HG03565 (cell line): ENCODE data around the gene MRTFB.

Experiments
- ATAC-seq: cut with Tn5 transposase; IDR thresholded peaks from one replicate; pipeline ENCODE4 v1.9.1; 2021; ENCODE audit warnings: mild to moderate bottlenecking, moderate library complexity; ENCODE audit not compliant: unreplicated experiment

MRTFB gene

DNA sequence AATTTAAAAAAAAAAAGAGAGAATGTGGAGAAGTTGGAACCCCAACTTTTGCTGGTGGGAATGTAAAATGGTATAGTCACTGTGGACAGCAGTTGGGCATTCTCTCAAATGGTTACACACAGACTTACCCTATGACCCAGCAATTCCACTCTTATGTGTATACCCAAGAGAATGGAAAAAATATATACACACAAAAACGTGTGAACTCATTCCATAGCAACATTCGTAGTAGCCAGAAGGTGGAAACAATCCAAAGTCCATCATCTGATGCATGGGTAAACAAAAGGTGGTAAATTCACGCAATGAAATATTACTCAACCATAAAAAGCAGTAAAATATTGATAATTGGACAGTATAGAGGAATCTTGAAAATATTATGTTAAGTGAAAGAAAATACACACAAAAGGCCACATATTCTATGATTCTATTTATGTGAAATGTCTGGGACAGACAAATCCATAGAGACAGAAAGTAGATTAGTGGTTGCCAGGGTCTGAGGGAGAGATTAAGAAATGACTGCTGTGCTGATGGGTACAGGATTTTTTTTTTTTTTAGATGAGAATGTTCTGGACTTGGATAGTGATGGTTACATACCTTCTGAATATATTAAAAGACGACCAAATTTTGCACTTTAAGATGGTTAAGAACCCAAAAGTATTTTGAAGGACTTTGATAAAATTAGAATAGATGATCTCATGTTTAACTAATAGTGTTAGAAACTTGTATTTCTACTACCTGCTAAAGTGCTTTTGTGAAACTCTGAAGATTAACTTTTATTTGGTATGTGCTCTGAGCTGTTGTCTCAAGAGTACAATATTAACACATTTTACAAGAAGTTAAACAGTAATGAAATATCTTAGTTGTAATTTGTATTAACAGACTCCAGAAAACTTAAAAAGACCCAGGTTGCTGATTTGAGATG lies 60.9 kb downstream of the MRTFB start:
- no peak for ATAC-seq

GRCh38 chr16:14132696-14133048 lies 61.6 kb downstream of the MRTFB start:
- ATAC-seq: no peak

GRCh38 chr16:14133907-14134306 lies 62.8 kb downstream of the MRTFB start:
- ATAC-seq: no peak

DNA sequence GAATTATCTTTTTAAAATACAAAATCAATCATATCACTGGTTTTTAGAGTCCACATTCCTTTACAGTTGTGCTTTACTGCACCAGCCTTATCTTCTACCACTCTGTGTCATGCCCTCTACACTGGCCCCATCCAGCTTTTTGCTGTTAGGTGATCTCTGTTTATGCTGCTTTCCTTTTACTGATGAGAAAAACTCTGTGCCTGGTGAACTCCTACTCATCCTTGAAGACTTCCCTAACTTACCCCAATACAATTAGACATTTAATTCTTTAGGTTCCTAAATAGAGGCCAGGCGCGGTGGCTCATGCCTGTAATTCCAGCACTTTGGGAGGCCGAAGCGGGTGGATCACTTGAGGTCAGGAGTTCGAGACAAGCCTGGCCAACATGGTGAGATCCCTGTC lies 64.6 kb downstream of the MRTFB start:
- no peak for ATAC-seq

- no peak for ATAC-seq
Measured at GRCh38 chr16:14139872-14140271, 68.8 kb downstream of the MRTFB start.

DNA sequence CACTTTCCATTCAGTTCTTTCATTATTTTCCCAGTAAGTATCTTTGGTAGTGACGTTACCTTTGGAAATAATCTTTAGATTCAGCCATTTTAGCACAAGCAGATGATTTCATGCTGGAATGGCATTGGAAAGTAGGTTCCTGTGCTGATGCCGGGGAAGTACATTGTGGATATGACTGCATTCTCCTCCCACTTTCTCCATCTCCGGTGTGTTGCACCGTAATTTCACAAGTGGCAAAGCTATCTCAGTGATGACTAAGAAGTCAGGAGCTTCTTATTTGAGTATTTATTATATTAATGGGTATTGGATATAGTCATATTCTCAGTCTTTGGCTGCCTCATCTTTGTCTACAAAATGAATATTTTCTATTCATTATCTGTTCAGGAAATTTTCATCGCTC lies 69.8 kb downstream of the MRTFB start:
- ATAC-seq: no peak

DNA sequence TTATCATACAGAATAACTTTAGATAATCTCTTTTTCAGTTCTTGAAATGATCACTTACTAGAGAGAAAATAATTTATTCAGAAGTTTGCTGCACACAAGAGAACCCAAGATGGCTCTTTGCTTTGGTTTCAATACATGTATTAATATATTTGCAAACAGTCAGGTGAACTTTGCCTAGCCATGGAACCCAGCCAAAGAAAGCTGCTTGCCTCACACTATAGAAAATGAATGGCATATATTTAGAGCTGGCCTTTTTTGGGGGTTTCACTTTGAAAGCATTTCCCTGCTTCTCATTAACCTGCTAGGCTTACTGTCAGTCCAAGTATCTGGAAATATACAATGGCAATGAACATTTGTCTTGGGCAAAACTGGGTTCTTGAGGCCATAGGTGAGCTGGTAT lies 75.3 kb downstream of the MRTFB start:
- ATAC-seq: no peak

DNA sequence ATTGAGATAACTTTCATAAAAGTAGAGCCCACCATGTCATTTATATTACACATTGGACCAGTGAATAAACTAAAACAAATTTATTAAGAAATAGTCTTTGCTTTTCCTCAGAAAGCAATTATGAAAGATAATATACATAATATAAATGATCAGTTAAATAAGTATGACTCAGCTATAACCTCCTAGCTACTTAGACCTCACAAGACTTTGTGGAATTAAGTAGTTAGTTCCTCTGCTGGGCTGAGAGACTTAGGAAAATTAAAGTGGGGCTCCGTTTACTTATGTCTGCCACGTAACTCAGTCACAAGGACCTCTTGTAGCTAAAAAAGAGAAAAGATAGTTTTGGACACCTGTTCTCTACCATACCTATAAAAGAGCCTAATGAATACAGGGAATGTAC lies 76.9 kb downstream of the MRTFB start:
- ATAC-seq: no peak

GRCh38 chr16:14148569-14148968 lies 77.5 kb downstream of the MRTFB start:
- ATAC-seq: no peak

- no peak for ATAC-seq
Measured at GRCh38 chr16:14150796-14151195, 79.7 kb downstream of the MRTFB start.

DNA sequence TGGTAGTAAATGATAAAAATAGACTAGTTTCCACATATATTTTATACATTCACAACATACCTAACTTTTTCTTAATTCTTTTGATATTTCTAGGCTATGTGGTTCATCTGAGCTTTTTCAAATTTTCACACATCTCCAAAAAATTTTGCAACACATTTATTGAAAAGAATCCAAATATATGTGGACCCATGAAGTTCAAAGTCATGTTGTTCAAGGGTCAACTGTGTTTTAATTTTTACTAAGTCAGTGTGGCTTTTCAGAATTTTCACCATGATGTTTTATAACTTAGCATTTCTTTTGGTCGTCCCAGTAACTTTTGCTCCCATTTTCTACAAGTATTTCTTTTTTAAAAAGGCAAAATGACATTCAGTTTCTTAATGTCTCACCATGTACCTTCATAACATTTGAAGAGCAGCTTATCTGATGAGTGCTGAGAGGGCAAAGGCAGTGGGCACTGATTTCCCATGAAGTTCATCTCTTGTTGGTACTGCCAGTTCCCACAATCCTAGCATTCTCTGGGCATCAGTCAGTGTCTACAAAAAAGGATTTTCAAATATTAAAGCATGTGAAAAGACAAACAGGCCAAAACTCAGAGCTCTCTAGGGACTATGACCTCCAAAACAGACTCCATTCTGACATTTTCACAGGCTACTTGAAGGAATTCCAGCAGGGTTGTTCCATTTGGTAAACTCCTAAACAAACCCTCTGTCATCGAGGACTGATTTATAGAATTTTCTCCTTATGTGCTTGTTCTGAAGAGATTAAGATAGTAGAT lies 80.3 kb downstream of the MRTFB start:
- no peak for ATAC-seq

DNA sequence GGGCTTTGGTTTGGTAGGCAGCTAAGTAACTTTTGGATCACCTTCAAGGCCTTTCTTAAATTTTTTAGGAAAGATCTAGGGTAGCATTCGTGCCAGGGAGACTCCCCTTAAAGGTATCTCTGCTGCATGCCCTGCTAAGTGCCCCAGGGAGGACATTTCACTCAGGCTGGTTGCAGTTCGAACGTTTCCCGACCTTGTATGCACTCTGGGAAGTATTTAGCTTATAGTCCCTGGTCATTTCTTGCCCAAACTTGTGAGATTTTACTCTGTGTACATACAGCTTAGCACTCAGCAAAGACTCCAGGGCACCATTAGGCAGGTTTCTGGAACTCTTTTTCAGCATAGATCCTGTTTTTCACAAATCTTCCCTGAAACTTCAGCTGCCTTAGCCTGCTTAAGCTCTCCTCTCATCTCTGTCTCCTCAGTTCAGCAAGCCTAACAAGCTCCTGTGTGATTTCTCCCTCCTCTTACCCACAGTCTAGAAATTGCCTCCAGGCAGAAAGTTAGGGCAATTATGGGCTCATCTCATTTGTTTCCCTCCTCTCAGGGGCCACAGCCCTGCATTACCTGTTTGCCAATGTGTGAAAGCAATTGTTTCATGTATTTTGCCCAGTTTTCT lies 84.6 kb downstream of the MRTFB start:
- ATAC-seq: no peak

GRCh38 chr16:14164916-14165662 lies 94.0 kb downstream of the MRTFB start:
- no peak for ATAC-seq

- no peak for ATAC-seq
Measured at GRCh38 chr16:14168146-14168545, 97.0 kb downstream of the MRTFB start.

DNA sequence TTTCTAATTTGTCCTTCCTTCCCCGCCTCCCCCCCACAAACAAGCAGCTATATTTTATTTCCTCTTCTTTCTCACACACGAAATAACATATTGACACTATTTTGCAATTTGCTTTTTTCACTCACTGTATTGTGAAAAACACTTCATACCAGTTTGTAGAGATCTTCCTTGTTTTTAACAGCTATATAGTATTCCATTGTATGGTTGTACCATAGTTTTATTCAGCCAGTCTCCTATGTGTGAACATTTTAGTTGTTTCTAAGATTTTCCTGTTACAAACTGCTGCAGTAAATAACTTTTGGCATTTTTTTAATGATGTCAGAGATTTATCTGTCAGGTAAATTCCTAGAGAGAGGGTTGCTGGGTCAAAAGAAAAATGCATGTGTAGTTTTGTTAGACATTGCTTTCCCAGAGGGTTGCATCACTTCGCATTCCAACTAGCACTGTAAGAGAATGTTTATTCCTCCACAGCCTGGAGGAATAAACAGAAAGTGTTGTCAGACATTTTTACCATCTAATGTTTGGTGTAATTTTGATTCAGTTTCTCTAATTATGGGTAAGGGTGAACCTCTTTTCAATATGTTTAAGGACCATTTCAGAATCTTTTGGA lies 101.2 kb downstream of the MRTFB start:
- no peak for ATAC-seq

GRCh38 chr16:14175086-14175485 lies 104.0 kb downstream of the MRTFB start:
- ATAC-seq: no peak

GRCh38 chr16:14177704-14178103 lies 106.6 kb downstream of the MRTFB start:
- ATAC-seq: no peak

DNA sequence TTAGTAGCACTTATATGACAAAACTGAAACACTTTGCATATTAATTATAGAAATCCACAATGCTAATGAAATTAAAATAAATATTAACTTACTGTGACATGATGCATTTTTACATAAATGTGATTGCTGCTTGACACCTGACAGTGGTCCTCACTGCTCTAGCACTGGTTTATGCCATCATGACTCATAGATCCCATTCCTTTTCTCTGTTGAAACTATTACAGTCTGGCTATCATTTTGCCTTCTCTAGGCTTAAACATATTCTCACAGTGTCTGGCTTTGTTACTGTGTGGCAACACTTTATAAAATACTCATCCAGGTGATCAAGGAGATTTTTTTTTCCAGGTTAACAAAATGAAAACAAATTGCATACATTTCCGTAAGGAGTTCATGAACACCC lies 108.0 kb downstream of the MRTFB start:
- ATAC-seq: no peak

DNA sequence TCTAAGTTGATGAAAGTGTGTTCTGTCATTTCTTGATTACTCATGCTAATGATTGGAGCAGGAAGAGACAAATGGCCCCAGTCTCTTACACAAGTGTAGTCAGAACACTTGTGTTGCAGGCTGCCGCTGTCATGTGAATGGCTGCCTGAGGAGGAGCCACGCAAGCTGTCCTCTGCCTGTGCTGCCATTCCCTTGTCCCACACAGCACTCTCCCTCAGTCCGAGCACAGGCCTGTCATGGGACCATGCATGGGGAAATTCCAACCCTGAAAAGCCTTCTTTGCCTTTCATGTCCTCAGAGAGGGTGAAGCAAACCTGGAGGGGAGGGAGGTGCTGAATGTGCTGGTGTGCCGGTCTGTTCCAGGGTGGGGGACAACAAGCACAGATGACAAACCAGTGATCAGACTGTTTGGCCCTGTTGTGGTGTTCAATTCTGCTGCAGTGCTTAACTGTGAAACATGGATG lies 109.4 kb downstream of the MRTFB start:
- no peak for ATAC-seq

GRCh38 chr16:14181371-14182050 lies 110.4 kb downstream of the MRTFB start:
- no peak for ATAC-seq
